Measurements from ENCODE around the gene PPP1R12C.

The PPP1R12C gene

GRCh38 chr19:55153652-55154264, 36.3 kb upstream of the PPP1R12C start:
- H3K9me3 Mint-ChIP-seq, result peaks cover 19 to 25% of the 10 kb centered on the region in 2 donors
- peaks cover 61% of the 10 kb centered on the region for H3K27me3 Mint-ChIP-seq
- H3K4me1 Mint-ChIP-seq, result peaks cover 35% of the 10 kb centered on the region
- no peak for DNase-seq
- no peak overlapping the region for H3K4me3 Mint-ChIP-seq
- ATAC-seq, result no peak
- H3K27ac Mint-ChIP-seq, result no peak overlapping the region

DNA sequence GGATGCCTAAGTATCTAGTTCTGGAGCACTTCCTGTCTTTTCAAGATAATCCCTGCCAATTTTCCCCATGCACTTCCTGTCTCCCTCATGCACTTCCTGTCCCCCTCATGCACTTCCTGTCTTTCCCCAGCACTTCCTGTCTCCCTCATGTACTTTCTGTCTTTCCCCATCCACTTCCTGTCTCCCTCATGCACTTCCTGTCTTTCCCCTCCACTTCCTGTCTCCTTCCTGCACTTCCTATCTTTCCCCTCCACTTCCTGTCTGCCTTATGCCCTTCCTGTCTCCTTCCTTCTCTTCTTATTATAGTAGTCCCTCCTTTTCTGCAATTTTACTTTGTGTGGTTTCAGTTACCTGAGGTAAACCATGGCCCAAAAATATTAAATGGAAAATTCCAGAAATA, 34.6 kb upstream of the PPP1R12C start:
- peaks cover 19 to 25% of the 10 kb centered on the region in 2 donors for H3K9me3 Mint-ChIP-seq

GRCh38 chr19:55149078-55150003, 31.9 kb upstream of the PPP1R12C start, which contains the start of gene TNNT1:
Gene TNNT1 (minus strand): TSS chr19:55149206. CDS start chr19:55147157, 2,049 bp downstream.
- no peak within 1 kb of the TSS for H3K4me3 Mint-ChIP-seq
- no peak within 1 kb of the TSS for H3K27ac Mint-ChIP-seq
- H3K9me3 Mint-ChIP-seq, result peaks cover 19 to 21% of the 10 kb centered on the region in 2 donors
- peak; percentile 41 for ATAC-seq
- no peak for DNase-seq
- peaks cover 26% of the 10 kb centered on the region for H3K4me1 Mint-ChIP-seq
- H3K27me3 Mint-ChIP-seq, result peaks cover 66% of the 10 kb centered on the region

More for the DNA sequence above, 34.6 kb upstream of the PPP1R12C start:
- Mint-ChIP-seq H3K4me3 (no peak overlapping the region), H3K4me1 (peaks cover 29% of the 10 kb centered on the region), H3K27ac (peak overlapping the region; percentile 6 to 27), H3K27me3 (peaks cover 61% of the 10 kb centered on the region)
- ATAC-seq, result no peak
- DNase-seq, result no peak

DNA sequence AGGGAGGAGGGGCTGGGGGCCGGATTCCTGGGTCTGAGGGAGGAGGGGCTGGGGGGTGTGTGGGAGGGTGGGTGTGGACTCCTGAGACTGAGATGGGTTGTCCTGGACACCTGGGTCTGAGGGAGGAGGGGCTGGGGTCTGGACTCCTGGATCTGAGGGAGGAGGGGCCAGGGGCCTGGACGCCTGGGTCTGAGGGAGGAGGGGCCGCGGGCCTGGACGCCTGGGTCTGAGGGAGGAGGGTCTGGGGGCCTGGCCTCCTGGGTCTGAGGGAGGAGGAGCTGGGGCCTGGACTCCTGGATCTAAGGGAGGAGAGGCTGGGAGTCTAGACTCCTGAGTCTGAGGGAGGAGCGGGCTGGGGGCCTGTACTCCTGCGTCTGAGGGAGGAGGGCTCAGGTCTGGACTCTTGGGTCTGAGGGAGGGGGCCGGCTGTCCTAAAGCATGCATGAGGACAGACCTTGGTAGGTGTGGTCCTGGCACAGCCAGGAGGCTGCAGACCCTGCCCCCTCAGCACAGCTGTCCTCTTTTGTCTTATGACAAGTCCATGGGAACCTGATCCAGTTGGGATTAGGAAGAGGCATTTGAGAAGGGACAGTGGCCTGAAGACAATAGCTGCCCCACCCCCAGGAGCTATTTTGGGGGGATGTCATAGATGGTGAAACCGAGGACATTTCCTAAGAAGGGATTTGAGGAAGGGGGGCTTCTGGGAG, 30.3 kb upstream of the PPP1R12C start:
- H3K4me3 Mint-ChIP-seq, result no peak overlapping the region
- no peak overlapping the region for H3K27ac Mint-ChIP-seq
- peaks cover 77% of the 10 kb centered on the region for H3K27me3 Mint-ChIP-seq
- ATAC-seq (no peak), DNase-seq (no peak)
- peaks cover 11 to 13% of the 10 kb centered on the region in 2 donors for H3K9me3 Mint-ChIP-seq
- peaks cover 18% of the 10 kb centered on the region for H3K4me1 Mint-ChIP-seq

DNA sequence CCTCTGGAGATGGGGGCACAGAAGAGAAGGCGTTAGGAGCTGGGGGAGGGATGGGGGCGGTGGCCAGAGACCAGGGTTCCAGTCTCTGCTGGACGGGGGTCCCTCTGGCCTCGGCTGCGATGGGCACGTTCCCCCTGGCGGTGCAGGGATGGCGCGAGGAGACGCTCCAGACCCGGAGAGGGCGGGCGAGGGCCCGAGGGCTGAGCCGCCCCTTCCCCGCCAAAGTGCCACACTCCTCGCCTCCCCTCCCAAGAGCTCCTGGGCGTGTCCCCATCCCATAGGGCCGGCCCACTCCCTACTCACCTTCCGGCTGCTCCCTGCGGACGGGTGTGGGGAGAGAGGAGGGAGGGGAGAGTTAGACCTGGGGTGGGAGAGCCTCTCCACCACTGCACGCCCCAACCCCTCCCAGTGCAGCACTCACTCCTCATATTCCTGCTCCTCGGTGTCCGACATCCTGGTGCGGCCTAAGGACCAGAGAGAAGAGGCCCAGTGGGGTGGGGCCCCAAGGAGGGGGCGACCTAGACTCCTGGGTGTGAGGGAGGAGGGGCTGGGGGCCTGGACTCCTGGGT, 29.4 kb upstream of the PPP1R12C start:
- Mint-ChIP-seq H3K4me3 (peak overlapping the region in 1 of 2 donors; percentile 24), H3K4me1 (peaks cover 11% of the 10 kb centered on the region), H3K27me3 (peaks cover 81% of the 10 kb centered on the region), H3K27ac (no peak overlapping the region), H3K9me3 (peaks cover 5 to 6% of the 10 kb centered on the region in 2 donors)
- DNase-seq (no peak), ATAC-seq (peak; percentile 38)

- peak; percentile 25 for ATAC-seq
- DNase-seq, result no peak
- Mint-ChIP-seq H3K4me1 (peaks cover 10% of the 10 kb centered on the region), H3K9me3 (peaks cover 0 to under 1% of the 10 kb centered on the region in 2 donors), H3K4me3 (peak overlapping the region in 1 of 2 donors; percentile 33), H3K27ac (no peak overlapping the region), H3K27me3 (peaks cover 87% of the 10 kb centered on the region)
These were observed 28.8 kb upstream of the PPP1R12C start for GRCh38 chr19:55146078-55146704.

DNA sequence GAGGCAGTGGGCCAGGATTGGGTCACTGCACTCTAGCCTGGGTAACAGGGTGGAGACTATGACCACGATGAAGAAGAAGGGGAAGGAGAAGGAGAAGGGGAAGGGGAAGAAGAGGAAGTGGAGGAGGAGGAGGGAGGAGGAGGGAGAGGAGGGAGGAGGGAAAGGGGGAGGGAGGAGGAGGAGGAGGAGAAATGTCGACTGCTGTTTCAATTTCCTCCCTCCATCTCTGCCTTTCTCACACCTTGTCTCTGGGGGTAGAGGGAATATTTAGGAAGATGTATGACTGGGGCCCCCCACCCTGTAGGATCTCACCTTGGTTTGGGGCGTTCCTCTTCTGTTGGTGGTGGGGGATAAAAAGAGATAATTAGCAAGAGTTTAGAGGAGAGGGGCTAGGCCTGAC, 27.8 kb upstream of the PPP1R12C start:
- Mint-ChIP-seq H3K27ac (no peak overlapping the region), H3K9me3 (no peaks in the 10 kb centered on the region), H3K27me3 (peaks cover 87% of the 10 kb centered on the region), H3K4me3 (no peak overlapping the region), H3K4me1 (peaks cover 14% of the 10 kb centered on the region)
- ATAC-seq (no peak), DNase-seq (no peak)

DNA sequence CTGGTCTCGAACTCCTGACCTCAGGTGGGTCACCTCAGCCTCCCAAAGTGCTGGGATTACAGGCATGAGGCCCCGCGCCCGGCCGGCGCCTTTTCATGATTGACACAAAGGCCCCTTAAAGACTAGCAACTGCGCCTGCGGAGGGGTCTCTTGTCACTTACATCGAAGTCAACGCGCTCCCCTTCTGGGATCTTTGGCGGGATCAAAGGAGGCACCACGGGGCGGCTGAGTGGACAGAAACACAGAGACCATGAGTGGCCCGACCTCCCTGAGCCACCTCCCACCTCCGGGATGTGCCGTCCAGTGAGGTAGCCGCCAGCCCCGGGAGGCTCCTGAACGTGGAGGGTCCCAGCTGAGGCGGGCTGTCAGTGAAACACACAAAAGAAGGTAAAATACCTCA, 24.3 kb upstream of the PPP1R12C start:
- peaks cover 14% of the 10 kb centered on the region for H3K4me1 Mint-ChIP-seq
- H3K27me3 Mint-ChIP-seq, result peaks cover 77% of the 10 kb centered on the region
- no peak for ATAC-seq

DNA sequence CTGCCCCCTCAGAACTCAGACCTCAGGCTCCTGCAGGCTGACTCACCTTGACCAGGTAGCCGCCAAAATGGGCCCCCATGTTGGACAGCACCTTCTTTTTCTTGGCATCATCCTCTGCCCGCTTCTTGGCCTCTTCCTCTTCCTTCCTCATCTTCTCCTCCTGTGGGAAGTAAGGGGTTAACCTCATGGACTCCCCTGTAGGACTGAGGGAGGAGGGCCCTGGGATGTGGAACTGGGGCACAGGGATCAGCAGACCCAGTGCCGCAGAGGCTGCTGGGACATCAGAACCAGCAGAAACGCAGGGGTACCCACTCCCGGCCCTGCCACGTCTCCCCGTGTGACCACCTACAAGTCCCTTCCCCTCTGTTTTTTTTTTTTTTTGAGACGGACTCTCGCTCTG, 20.5 kb upstream of the PPP1R12C start:
- peaks cover 7% of the 10 kb centered on the region for H3K4me1 Mint-ChIP-seq
- ATAC-seq (no peak), DNase-seq (no peak)
- no peaks in the 10 kb centered on the region for H3K9me3 Mint-ChIP-seq
- H3K27ac Mint-ChIP-seq, result no peak overlapping the region
- H3K4me3 Mint-ChIP-seq, result no peak overlapping the region
- peaks cover 73% of the 10 kb centered on the region for H3K27me3 Mint-ChIP-seq

More for the DNA sequence above, 24.3 kb upstream of the PPP1R12C start:
- no peak overlapping the region for H3K27ac Mint-ChIP-seq
- no peaks in the 10 kb centered on the region for H3K9me3 Mint-ChIP-seq
- peak overlapping the region in 1 of 2 donors; percentile 15 for H3K4me3 Mint-ChIP-seq
- no peak for DNase-seq

DNA sequence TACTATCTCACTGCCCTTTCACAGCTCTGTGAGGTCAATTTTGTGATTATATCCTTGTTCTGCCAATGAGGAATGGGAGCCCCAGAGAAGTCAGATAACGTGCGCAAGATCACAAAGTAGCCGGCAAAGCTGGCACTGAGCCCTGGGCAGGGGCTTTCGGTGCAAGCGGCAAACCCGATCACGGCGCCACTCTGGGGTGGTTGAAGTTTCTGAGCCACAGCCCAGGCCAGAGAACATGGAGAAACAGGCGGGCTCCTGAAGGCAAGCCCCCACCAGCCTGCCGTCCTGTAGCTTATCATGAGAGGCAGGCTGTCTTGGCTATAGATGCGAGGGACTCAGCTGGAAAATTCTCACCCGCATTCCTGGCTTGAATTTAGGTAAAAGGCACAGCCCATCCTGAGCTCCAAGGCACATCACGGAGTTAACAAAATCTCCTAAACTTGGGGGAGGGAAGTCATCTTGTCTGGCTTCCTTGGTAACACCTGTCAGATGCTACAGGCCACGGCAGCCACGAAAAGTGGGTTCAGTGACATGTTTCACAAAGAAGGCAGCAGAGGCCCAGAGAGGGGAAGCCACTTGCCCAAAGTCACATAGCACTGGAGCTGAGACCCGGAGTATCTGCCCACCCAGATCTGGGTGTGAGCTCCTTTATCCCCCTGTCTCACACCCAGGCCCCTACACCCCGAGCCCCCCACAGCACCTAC, 19.1 kb upstream of the PPP1R12C start:
- ATAC-seq (no peak), DNase-seq (no peak)
- H3K4me1 Mint-ChIP-seq, result peaks cover 11% of the 10 kb centered on the region
- H3K27ac Mint-ChIP-seq, result no peak overlapping the region
- no peak overlapping the region for H3K4me3 Mint-ChIP-seq
- no peaks in the 10 kb centered on the region for H3K9me3 Mint-ChIP-seq
- H3K27me3 Mint-ChIP-seq, result peaks cover 72% of the 10 kb centered on the region

DNA sequence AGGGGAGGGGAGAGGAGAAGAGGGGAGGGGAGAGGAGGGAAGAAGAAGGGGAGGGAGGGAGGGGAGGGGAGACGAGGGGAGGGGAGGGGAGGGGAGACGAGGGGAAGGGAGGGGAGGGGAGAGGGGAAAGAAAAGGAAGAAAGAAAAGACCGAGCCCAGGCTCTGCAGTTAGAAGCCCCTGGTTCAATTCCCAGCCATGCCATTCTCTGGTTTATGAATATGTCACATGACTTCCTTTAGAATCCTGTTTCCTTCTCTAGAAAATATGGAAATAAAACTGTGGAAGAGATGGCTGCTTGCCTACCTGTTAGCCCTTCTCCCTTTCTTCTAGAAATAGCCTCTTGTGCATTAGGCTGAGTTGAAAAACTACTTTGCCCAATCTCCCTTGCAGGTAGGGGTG, 17.3 kb upstream of the PPP1R12C start:
- H3K4me1 Mint-ChIP-seq, result peaks cover 5% of the 10 kb centered on the region
- no peaks in the 10 kb centered on the region for H3K9me3 Mint-ChIP-seq
- no peak overlapping the region for H3K4me3 Mint-ChIP-seq
- H3K27ac Mint-ChIP-seq, result no peak overlapping the region
- DNase-seq (no peak), ATAC-seq (no peak)
- peaks cover 68% of the 10 kb centered on the region for H3K27me3 Mint-ChIP-seq

GRCh38 chr19:55133639-55134444, 16.4 kb upstream of the PPP1R12C start:
- Mint-ChIP-seq H3K9me3 (no peaks in the 10 kb centered on the region), H3K27ac (no peak overlapping the region), H3K4me3 (no peak overlapping the region), H3K4me1 (peaks cover 5% of the 10 kb centered on the region), H3K27me3 (peaks cover 69% of the 10 kb centered on the region)
- DNase-seq (no peak), ATAC-seq (no peak)

- Mint-ChIP-seq H3K9me3 (no peaks in the 10 kb centered on the region), H3K4me3 (no peak overlapping the region), H3K4me1 (peaks cover 5% of the 10 kb centered on the region), H3K27ac (no peak overlapping the region), H3K27me3 (peaks cover 67% of the 10 kb centered on the region)
- ATAC-seq, result no peak
- no peak for DNase-seq
These were observed 15.2 kb upstream of the PPP1R12C start for GRCh38 chr19:55132453-55133129.
